GM12892 (cell line): ENCODE results near the gene UVRAG.

ENCODE experiments used
- POLR2A ChIP-seq: IDR thresholded peaks from 2 replicates; pipeline ENCODE4 v1.6.1; 2011; ENCODE audit warnings: low read depth, low read length, control low read depth
- POLR2AphosphoS5 ChIP-seq: IDR thresholded peaks from 2 replicates; pipeline ENCODE4 v1.6.1; 2011; ENCODE audit warnings: low read depth, low read length, control low read depth

DNA sequence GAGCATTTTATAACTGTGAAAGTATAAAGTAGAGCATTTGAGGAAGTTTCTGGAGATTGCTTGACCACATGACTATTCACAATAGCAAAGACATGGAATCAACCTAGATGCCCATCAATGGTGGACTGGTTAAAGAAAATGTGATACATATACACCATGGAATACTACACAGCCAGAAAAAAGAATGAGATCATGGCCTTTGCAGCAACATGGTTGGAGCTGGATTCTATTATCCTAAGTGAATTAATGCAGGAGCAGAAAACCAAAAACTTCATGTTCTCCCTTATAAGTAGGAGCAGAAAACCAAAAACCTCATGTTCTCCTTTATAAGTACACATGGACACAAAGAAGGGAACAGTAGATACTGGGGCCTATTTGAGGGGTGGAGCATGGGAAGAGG, 30.3 kb downstream of the UVRAG start:
- no peak for TF ChIP-seq POLR2A
- TF ChIP-seq POLR2AphosphoS5, result no peak
